ENCODE results near the gene PALD1.

- no peak for TF ChIP-seq POLR2A (IDR thresholded peaks at IDR 0.05)
- TF ChIP-seq POLR2AphosphoS5 (IDR thresholded peaks at IDR 0.05): no peak
Observed at GRCh38 chr10:70600512-70601395, 122.2 kb downstream of the PALD1 start.

All from upper lobe of left lung (tissue), 4 donors.